ENCODE results near the gene CNTRL.
"Not testable (repeated sequence)": the region's sequence is repeated elsewhere in the genome, so short reads cannot be mapped to it uniquely, and the experiment has no call there.

The CNTRL gene

GRCh38 chr9:121071756-121072421 lies 2.9 kb upstream of the CNTRL start:
- DNase-seq (ENCODE audit: low read depth), result peak; percentile 62
- H3K4me3 ChIP-seq (ENCODE audit: low read depth, low read length), result peak overlapping the region; percentile 52
- TF ChIP-seq CTCF (IDR thresholded peaks at IDR 0.05; ENCODE audit: low read depth, low read length, missing control alignments), result peak; percentile 25

GRCh38 chr9:121073038-121073437 lies 1.7 kb upstream of the CNTRL start:
- TF ChIP-seq CTCF (IDR thresholded peaks at IDR 0.05; ENCODE audit: low read depth, low read length, missing control alignments), result no peak
- H3K4me3 ChIP-seq (ENCODE audit: low read depth, low read length), result no peak overlapping the region
- no peak for DNase-seq (ENCODE audit: low read depth)

- H3K4me3 ChIP-seq (ENCODE audit: low read depth, low read length), result peak overlapping the region; percentile 82
- TF ChIP-seq CTCF (IDR thresholded peaks at IDR 0.05; ENCODE audit: low read depth, low read length, missing control alignments), result peak; percentile 24
- peak; percentile 35 for DNase-seq (ENCODE audit: low read depth)
Observed at GRCh38 chr9:121075251-121076036, 689 bp downstream of the CNTRL start.

- no peak for TF ChIP-seq CTCF (IDR thresholded peaks at IDR 0.05; ENCODE audit: low read depth, low read length, missing control alignments)
- no peak for DNase-seq (ENCODE audit: low read depth)
- no peak overlapping the region for H3K4me3 ChIP-seq (ENCODE audit: low read depth, low read length)
Observed at GRCh38 chr9:121082075-121082474, 7.3 kb downstream of the CNTRL start.

GRCh38 chr9:121085661-121086060 lies 10.9 kb downstream of the CNTRL start:
- no peak for TF ChIP-seq CTCF (IDR thresholded peaks at IDR 0.05; ENCODE audit: low read depth, low read length, missing control alignments)
- no peak for DNase-seq (ENCODE audit: low read depth)
- no peak overlapping the region for H3K4me3 ChIP-seq (ENCODE audit: low read depth, low read length)

GRCh38 chr9:121088576-121088975 lies 13.8 kb downstream of the CNTRL start:
- no peak for TF ChIP-seq CTCF (IDR thresholded peaks at IDR 0.05; ENCODE audit: low read depth, low read length, missing control alignments)
- H3K4me3 ChIP-seq (ENCODE audit: low read depth, low read length), result no peak overlapping the region
- no peak for DNase-seq (ENCODE audit: low read depth)

- not testable (repeated sequence) for H3K4me3 ChIP-seq (ENCODE audit: low read depth, low read length); DNase-seq (ENCODE audit: low read depth)
Observed at GRCh38 chr9:121090743-121091142, 16.0 kb downstream of the CNTRL start.
